ENCODE measurements around the gene SGMS1. TPM values are rescaled to one million over a fixed set of nuclear protein-coding genes. Genes with fewer than 3 reads are reported as not detected.

SGMS1 gene
- total RNA-seq, 2 donors from 2014 or later = 32.5 to 35.9 TPM

DNA sequence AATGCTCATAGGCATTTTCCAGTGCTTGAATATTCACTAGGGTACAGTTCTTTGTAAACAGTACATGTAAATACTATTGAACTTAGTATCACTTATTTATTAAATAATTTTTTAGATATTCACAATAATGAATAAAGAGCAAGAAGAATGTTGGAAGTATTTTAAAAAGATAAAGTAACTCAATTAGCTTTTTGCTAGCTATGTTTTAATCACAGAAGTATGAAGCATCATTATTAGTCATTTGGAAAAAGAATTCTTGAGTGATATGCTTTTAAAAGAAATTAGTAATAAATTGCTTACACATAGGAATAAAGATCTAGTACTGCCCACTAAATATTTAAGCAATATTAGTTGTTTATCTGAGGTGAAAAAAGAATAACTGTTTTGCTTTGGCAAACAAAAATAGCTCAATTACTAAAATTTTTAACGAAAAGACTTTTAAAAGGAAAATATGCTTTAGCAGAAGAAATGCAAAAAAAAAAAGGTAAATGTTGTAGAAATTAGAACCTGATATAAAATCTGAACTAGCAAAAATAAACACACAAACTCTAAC, 66.5 kb downstream of the SGMS1 start:
- no peaks in the 10 kb centered on the region for H3K9me3 ChIP-seq
- no peak overlapping the region for H3K4me3 ChIP-seq
- H3K4me1 ChIP-seq = peaks cover 0 to 79% of the 10 kb centered on the region in 2 donors
- no peak overlapping the region for H3K27ac ChIP-seq
- H3K27me3 ChIP-seq = no peaks in the 10 kb centered on the region
- no peak for DNase-seq (ENCODE audit: low spot score)
- TF ChIP-seq, protein P1, sequence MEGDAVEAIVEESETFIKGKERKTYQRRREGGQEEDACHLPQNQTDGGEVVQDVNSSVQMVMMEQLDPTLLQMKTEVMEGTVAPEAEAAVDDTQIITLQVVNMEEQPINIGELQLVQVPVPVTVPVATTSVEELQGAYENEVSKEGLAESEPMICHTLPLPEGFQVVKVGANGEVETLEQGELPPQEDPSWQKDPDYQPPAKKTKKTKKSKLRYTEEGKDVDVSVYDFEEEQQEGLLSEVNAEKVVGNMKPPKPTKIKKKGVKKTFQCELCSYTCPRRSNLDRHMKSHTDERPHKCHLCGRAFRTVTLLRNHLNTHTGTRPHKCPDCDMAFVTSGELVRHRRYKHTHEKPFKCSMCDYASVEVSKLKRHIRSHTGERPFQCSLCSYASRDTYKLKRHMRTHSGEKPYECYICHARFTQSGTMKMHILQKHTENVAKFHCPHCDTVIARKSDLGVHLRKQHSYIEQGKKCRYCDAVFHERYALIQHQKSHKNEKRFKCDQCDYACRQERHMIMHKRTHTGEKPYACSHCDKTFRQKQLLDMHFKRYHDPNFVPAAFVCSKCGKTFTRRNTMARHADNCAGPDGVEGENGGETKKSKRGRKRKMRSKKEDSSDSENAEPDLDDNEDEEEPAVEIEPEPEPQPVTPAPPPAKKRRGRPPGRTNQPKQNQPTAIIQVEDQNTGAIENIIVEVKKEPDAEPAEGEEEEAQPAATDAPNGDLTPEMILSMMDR (IDR thresholded peaks at IDR 0.05) = no peak
- H3K36me3 ChIP-seq = no peaks in the 10 kb centered on the region

DNA sequence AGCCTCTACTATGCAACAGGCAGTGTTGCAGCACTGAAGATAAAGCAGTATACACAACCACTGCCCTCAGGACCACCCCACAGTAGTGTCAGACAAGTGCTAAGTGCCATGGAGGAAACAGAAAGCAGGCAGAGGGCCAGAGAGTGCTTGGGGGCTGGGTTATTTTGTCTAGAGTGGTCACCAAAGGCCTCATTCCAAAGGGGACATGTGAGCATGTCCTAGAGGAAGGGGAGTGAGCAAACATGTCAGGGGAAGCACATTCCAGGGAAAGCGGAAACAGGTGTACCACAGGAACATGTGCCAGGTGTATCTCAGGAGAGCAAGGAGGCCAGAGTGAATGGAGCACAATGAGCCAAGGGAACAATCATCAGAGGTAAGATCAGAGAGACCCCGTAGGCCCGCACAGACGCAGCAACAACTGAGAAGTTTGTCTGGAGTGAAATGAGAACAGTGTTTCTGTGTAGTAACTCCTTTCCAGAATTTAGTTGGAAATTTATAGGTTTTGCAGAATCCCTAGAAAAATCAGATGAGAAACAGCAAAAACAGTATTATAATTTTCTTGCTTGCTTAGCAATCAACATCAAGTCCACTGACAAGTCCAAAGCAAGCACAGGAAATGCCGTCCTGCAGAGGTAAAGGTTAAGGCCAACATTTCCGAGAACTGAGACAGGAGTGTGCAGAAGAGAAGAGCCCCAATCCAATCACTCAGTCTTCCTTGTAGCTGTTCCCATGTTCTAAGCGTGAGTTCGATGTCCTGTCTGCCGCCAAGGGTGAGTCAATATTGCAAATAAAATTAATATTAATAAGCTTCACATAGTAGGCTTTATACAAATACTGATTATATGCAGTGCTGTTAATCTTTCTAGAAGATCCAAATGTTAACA, 67.3 kb downstream of the SGMS1 start:
- TF ChIP-seq, protein P1 (IDR thresholded peaks at IDR 0.05) = no peak
- Histone ChIP-seq H3K27me3 (no peaks in the 10 kb centered on the region), H3K9me3 (no peaks in the 10 kb centered on the region), H3K4me1 (peaks cover 0 to 82% of the 10 kb centered on the region in 2 donors), H3K36me3 (no peaks in the 10 kb centered on the region), H3K4me3 (no peak overlapping the region), H3K27ac (peak overlapping the region; percentile 1 to 25)
- DNase-seq (ENCODE audit: low spot score) = no peak

DNA sequence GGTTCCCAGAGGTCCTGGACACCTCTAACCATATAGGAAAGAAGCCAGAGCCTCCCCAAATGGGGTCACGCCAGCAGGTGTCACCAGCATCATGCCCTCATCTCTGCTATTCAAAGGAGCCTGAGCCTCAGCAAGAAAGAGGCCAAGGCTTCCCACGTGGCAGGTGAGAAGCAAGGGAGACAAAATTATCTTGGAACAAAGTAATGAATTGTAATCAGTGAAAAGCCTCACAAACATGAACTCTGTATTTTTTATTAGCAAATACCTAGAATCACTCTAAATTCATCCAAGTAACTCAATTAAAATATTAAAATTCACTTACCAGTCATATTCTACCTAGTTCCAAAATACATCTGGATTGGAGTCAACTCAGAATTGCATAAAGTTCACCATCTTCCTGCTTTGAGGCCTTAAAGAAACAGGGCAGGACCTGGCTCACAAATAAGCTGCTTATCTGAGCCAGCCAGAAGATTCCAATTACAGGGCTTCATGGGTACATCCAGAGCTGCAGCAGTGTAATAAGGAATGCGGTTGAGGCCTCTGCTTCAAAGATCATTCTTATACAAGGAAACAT, 68.7 kb downstream of the SGMS1 start:
- no peak for DNase-seq (ENCODE audit: low spot score)
- H3K4me3 ChIP-seq = no peak overlapping the region
- TF ChIP-seq, protein P1 (IDR thresholded peaks at IDR 0.05) = peak in 1 of 2 donors; percentile 8
- no peaks in the 10 kb centered on the region for H3K9me3 ChIP-seq
- H3K4me1 ChIP-seq = peaks cover 0 to 84% of the 10 kb centered on the region in 2 donors
- no peaks in the 10 kb centered on the region for H3K36me3 ChIP-seq
- peak overlapping the region; percentile 1 to 25 for H3K27ac ChIP-seq
- H3K27me3 ChIP-seq = no peaks in the 10 kb centered on the region

DNA sequence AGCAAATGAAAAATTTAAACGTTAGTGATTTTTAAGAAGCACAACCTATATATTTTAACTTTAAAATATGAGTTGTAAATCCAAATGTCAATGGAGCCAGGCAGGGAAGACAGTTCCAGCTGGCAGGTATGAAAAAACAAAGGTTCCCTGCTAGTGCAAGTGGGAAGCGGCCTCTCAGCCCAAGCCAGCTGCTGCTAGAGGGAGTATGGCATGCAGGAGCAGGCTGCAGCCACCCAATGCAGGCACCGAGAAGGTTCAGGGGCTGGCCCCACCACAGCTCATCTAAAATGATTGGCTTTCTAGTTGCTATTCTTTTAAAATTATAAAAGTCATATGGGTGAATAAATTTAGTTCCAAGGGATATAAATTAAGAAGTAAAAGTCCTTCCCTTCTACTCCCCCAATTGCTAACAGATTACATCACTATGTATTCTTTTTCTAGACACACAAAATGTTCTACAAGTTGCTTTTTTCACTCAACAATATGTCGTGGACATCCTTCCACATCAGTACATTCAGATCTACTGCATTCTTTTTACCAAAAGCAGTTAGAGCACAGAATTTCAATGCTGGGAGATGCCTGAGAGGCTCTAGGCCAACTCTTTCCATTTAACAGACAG, 69.3 kb downstream of the SGMS1 start:
- Histone ChIP-seq H3K27ac (peak overlapping the region; percentile 1 to 25), H3K4me1 (peaks cover 0 to 89% of the 10 kb centered on the region in 2 donors), H3K36me3 (no peaks in the 10 kb centered on the region), H3K4me3 (no peak overlapping the region), H3K9me3 (no peaks in the 10 kb centered on the region), H3K27me3 (no peaks in the 10 kb centered on the region)
- DNase-seq (ENCODE audit: low spot score) = no peak
- TF ChIP-seq, protein P1 (IDR thresholded peaks at IDR 0.05) = no peak

DNA sequence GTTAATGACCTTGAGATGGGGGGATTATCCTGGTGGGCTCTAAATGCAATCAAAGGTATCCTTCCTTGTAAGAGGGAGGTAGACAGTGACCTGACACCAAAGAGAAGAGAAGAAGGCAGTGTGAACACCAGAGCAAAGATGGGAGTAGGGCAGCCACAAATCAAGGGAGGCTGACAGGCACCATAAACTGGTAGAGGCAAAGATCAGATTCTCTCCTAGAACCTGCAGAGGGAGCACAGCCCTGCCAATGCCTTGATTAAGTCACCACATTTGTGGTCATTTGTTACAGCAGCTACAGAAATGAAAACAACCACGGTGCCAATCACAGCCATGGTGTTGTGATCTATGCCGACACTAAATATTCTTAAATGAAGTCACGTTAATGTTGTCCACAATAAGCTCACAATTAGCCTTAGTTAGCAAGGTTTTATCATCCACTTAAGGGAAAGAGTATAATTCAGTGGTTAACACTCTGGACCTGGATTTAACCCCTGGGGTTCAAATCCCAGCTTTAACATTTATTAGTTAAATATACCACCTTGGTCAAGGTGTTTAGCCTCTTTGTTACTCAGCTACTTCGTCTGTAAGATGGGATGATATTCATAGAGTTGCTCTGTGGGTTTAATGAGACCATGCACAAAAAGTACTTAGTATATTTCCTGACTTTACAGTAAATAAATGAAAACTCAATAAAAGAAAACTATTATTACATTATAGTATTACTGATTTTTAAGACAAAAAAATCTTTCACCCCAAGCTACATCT, 70.8 kb downstream of the SGMS1 start:
- H3K36me3 ChIP-seq = no peaks in the 10 kb centered on the region
- no peaks in the 10 kb centered on the region for H3K27me3 ChIP-seq
- H3K4me3 ChIP-seq = no peak overlapping the region
- TF ChIP-seq, protein P1 (IDR thresholded peaks at IDR 0.05) = no peak
- no peak for DNase-seq (ENCODE audit: low spot score)
- H3K4me1 ChIP-seq = peaks cover 0 to 79% of the 10 kb centered on the region in 2 donors
- H3K9me3 ChIP-seq = peaks cover 0 to 3% of the 10 kb centered on the region in 2 donors
- peak overlapping the region; percentile 27 to 58 for H3K27ac ChIP-seq

Measured in right atrium auricular region (tissue), 2 donors.